ENCODE data around the gene MALRD1.

Gene MALRD1

GRCh38 chr10:19385846-19386450 lies 337.3 kb downstream of the MALRD1 start:
- no peak for DNase-seq

- DNase-seq: no peak
Observed at GRCh38 chr10:19408924-19409323, 360.3 kb downstream of the MALRD1 start.

- no peak for DNase-seq
Observed at GRCh38 chr10:19411119-19411518, 362.5 kb downstream of the MALRD1 start.

- no peak for DNase-seq
Observed at GRCh38 chr10:19412531-19412930, 363.9 kb downstream of the MALRD1 start.

GRCh38 chr10:19416164-19416563 lies 367.6 kb downstream of the MALRD1 start:
- DNase-seq: no peak

- no peak for DNase-seq
Observed at GRCh38 chr10:19417740-19418139, 369.1 kb downstream of the MALRD1 start.

- DNase-seq: no peak
Observed at GRCh38 chr10:19421674-19422073, 373.1 kb downstream of the MALRD1 start.

- no peak for DNase-seq
Observed at GRCh38 chr10:19426034-19426433, 377.4 kb downstream of the MALRD1 start.

GRCh38 chr10:19431622-19432351 lies 383.2 kb downstream of the MALRD1 start:
- DNase-seq: no peak

GRCh38 chr10:19449860-19450259 lies 401.3 kb downstream of the MALRD1 start:
- DNase-seq: no peak

- DNase-seq: no peak
Observed at GRCh38 chr10:19451356-19451755, 402.8 kb downstream of the MALRD1 start.

GRCh38 chr10:19451937-19452336 lies 403.3 kb downstream of the MALRD1 start:
- DNase-seq: no peak

GRCh38 chr10:19453967-19454366 lies 405.4 kb downstream of the MALRD1 start:
- no peak for DNase-seq

- DNase-seq: no peak
Observed at GRCh38 chr10:19461588-19461987, 413.0 kb downstream of the MALRD1 start.

- no peak for DNase-seq
Observed at GRCh38 chr10:19466709-19467108, 418.1 kb downstream of the MALRD1 start.

- DNase-seq: no peak
Observed at GRCh38 chr10:19468413-19468812, 419.8 kb downstream of the MALRD1 start.

GRCh38 chr10:19469521-19469920 lies 420.9 kb downstream of the MALRD1 start:
- no peak for DNase-seq

GRCh38 chr10:19479854-19480253 lies 431.3 kb downstream of the MALRD1 start:
- DNase-seq: no peak

- no peak for DNase-seq
Observed at GRCh38 chr10:19480353-19480752, 431.8 kb downstream of the MALRD1 start.

GRCh38 chr10:19483421-19483820 lies 434.8 kb downstream of the MALRD1 start:
- no peak for DNase-seq

- DNase-seq: no peak
Observed at GRCh38 chr10:19488592-19489280, 440.1 kb downstream of the MALRD1 start.

- DNase-seq: no peak
Observed at GRCh38 chr10:19491166-19491565, 442.6 kb downstream of the MALRD1 start.

GRCh38 chr10:19493917-19494316 lies 445.3 kb downstream of the MALRD1 start:
- no peak for DNase-seq

GRCh38 chr10:19497026-19497425 lies 448.4 kb downstream of the MALRD1 start:
- DNase-seq: no peak
